NCI-H226 (cell line): ENCODE data around the gene RHBDF2.

Experiments used
- DNase-seq: peaks from one replicate; pipeline ENCODE4 v3.0.0-alpha.2; 2015

Gene RHBDF2

GRCh38 chr17:76477576-76477975 lies 23.6 kb downstream of the RHBDF2 start:
- no peak for DNase-seq

GRCh38 chr17:76476736-76477135 lies 24.5 kb downstream of the RHBDF2 start:
- no peak for DNase-seq

GRCh38 chr17:76475302-76475701 lies 25.9 kb downstream of the RHBDF2 start:
- DNase-seq: no peak

- DNase-seq: no peak
Measured at GRCh38 chr17:76474894-76475293, 26.3 kb downstream of the RHBDF2 start.

GRCh38 chr17:76474238-76474637 lies 27.0 kb downstream of the RHBDF2 start:
- no peak for DNase-seq

GRCh38 chr17:76473541-76473985 lies 27.7 kb downstream of the RHBDF2 start:
- DNase-seq: no peak

- DNase-seq: no peak
Measured at GRCh38 chr17:76472726-76473125, 28.5 kb downstream of the RHBDF2 start.

GRCh38 chr17:76472258-76472645 lies 29.0 kb downstream of the RHBDF2 start:
- no peak for DNase-seq

- DNase-seq: no peak
Measured at GRCh38 chr17:76471498-76472257, 29.5 kb downstream of the RHBDF2 start.

- no peak for DNase-seq
Measured at GRCh38 chr17:76469991-76470739, 31.1 kb downstream of the RHBDF2 start.

- no peak for DNase-seq
Measured at GRCh38 chr17:76469076-76469990, 31.9 kb downstream of the RHBDF2 start.

GRCh38 chr17:76468634-76469010 lies 32.6 kb downstream of the RHBDF2 start:
- no peak for DNase-seq

GRCh38 chr17:76467809-76468633 lies 33.2 kb downstream of the RHBDF2 start:
- no peak for DNase-seq

GRCh38 chr17:76467366-76467765 lies 33.9 kb downstream of the RHBDF2 start, which contains the start of gene AANAT:
AANAT (plus strand) TSS chr17:76467603; CDS start chr17:76468747, 1,144 bp downstream.
- DNase-seq: no peak

GRCh38 chr17:76466775-76467130 lies 34.5 kb downstream of the RHBDF2 start:
- DNase-seq: no peak

GRCh38 chr17:76462556-76463290 lies 38.5 kb downstream of the RHBDF2 start:
- DNase-seq: no peak

GRCh38 chr17:76461765-76462555 lies 39.3 kb downstream of the RHBDF2 start:
- no peak for DNase-seq

- no peak for DNase-seq
Measured at GRCh38 chr17:76459674-76460073, 41.5 kb downstream of the RHBDF2 start.

GRCh38 chr17:76458580-76459490 lies 42.4 kb downstream of the RHBDF2 start:
- peak; percentile 40 for DNase-seq

GRCh38 chr17:76453431-76453743 lies 47.8 kb downstream of the RHBDF2 start:
- DNase-seq: no peak
